Prostate gland (tissue), 2 donors: ENCODE results near the gene NR2E1. TPM values are rescaled to one million over a fixed set of nuclear protein-coding genes. Genes with fewer than 3 reads are reported as not detected.

Experiments used
- DNase-seq: peaks from one replicate; pipeline ENCODE4 v3.0.0-alpha.2; 2019; ENCODE audit warnings: low spot score
- H3K27ac ChIP-seq, 2 donors: fragments of 200-600 bp; sonication (generic); 2 replicates each; pipeline ENCODE4 v1.5.1; 2017 to 2019
- H3K27me3 ChIP-seq: fragments of 200-600 bp; sonication (generic); replicated peaks from 2 replicates; pipeline ENCODE4 v1.5.1; 2019; ENCODE audit not compliant: insufficient read depth
- H3K36me3 ChIP-seq, 2 donors: fragments of 200-600 bp; sonication (generic); 1 replicate in 1 of 2; 2 replicates in 1 of 2; pipeline versions ENCODE4 v1.5.1 to v1.8.1; 2017 to 2019
- H3K4me1 ChIP-seq: fragments of 200-600 bp; sonication (generic); replicated peaks from 2 replicates; pipeline ENCODE4 v1.5.1; 2019
- H3K4me3 ChIP-seq, 2 donors: fragments of 200-600 bp; sonication (generic); 2 replicates each; pipeline ENCODE4 v1.5.1; 2017 to 2019
- H3K9me3 ChIP-seq: fragments of 200-600 bp; sonication (generic); 2 replicates; pipeline ENCODE4 v1.5.1; 2017
- CTCF ChIP-seq, 4 experiments: fragments of 200-600 bp in 2 of 4; fragments of 450-650 bp in 2 of 4; sonication (generic) in 2 of 4; IDR thresholded peaks; 1 replicate in 3 of 4; 2 replicates in 1 of 4; pipeline ENCODE4 v1.5.1; 2016 to 2019; ENCODE audit warnings: antibody characterized with exemption in 4 of 4, mild to moderate bottlenecking in 2 of 4, moderate library complexity in 2 of 4
- POLR2A ChIP-seq: fragments of 450-650 bp; IDR thresholded peaks from one replicate; pipeline ENCODE4 v1.6.1; 2016; ENCODE audit warnings: antibody characterized with exemption, mild to moderate bottlenecking
- POLR2AphosphoS5 ChIP-seq: sonication (generic); formaldehyde crosslinking; IDR thresholded peaks from one replicate; pipeline ENCODE4 v1.6.1; 2017; ENCODE audit warnings: antibody characterized with exemption
- WGBS: methylation state at CpG from one replicate; pipeline ENCODE4 v1.1.5; 2018; 5-methylcytosine and 5-hydroxymethylcytosine counted together
- intact Hi-C: fragments of 100-400 bp; cut with DNase I; formaldehyde crosslinking; loops from one replicate; pipeline ENCODE4 v1.14.2; 2022
- total RNA-seq, 2 donors: library from RNA; depleted of rRNA; stranded (reverse); fragments of >200 nt; gene quantifications; one replicate each; pipeline ENCODE4 v1.1.0, GENCODE V29; 2016

Gene NR2E1
- total RNA-seq, 2 donors from 2014 or later = 0.91 TPM; not detected in 1

- peaks cover 20% of the 10 kb centered on the region for H3K27me3 ChIP-seq
- no peaks in the 10 kb centered on the region for H3K36me3 ChIP-seq
- TF ChIP-seq POLR2A = no peak
- no peak for TF ChIP-seq POLR2AphosphoS5
- no peak for TF ChIP-seq CTCF (IDR thresholded peaks at IDR 0.05)
- no peaks in the 10 kb centered on the region for H3K9me3 ChIP-seq
- 20% methylated on average over 4 of the region's 4 CpGs for whole genome bisulfite sequencing
- intact Hi-C loops = no loop called here
- no peak overlapping the region for H3K4me3 ChIP-seq
- peaks cover 4% of the 10 kb centered on the region for H3K4me1 ChIP-seq
- H3K27ac ChIP-seq = no peak overlapping the region
- DNase-seq = no peak
Measured at GRCh38 chr6:108179741-108180140, 13.9 kb downstream of the NR2E1 start.

- Histone ChIP-seq H3K27ac (no peak overlapping the region), H3K27me3 (peaks cover 15% of the 10 kb centered on the region), H3K9me3 (no peaks in the 10 kb centered on the region), H3K4me1 (peaks cover 4% of the 10 kb centered on the region), H3K4me3 (no peak overlapping the region), H3K36me3 (no peaks in the 10 kb centered on the region)
- DNase-seq = no peak
- intact Hi-C loops = no loop called here
- TF ChIP-seq CTCF (IDR thresholded peaks at IDR 0.05) (no peak), POLR2AphosphoS5 (no peak), POLR2A (no peak)
- WGBS = 31% methylated on average over 1 of the region's 1 CpG
Measured at GRCh38 chr6:108180266-108180665, 14.4 kb downstream of the NR2E1 start.

GRCh38 chr6:108180776-108181175 lies 15.0 kb downstream of the NR2E1 start:
- Histone ChIP-seq H3K4me3 (no peak overlapping the region), H3K27me3 (peaks cover 11% of the 10 kb centered on the region), H3K27ac (no peak overlapping the region), H3K36me3 (no peaks in the 10 kb centered on the region), H3K9me3 (no peaks in the 10 kb centered on the region), H3K4me1 (peaks cover 3% of the 10 kb centered on the region)
- DNase-seq = no peak
- 54% methylated on average over 6 of the region's 6 CpGs for WGBS
- no peak for TF ChIP-seq POLR2AphosphoS5
- TF ChIP-seq POLR2A = no peak
- no peak for TF ChIP-seq CTCF (IDR thresholded peaks at IDR 0.05)
- intact Hi-C loops = no loop called here

DNA sequence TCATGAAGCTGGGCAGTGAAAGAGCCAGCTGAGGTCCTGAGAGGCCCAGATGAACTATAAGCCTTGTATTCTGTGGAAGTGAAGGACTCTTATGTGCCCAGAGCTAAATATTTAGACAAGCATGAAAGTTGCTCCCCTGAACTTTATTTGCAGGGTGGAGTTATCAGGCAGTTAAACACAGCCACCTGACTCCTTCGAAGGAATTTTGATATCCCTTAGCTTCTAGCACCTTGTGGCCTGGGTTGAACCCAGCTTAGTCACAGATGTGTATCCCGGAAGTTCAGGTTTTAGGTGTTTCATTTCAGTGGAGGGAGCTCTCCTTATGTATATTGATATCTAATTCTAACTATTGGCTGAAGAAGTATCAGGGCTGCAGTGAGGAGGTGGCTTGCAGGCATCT lies 20.4 kb downstream of the NR2E1 start:
- TF ChIP-seq CTCF (IDR thresholded peaks at IDR 0.05) (no peak), POLR2AphosphoS5 (no peak), POLR2A (no peak)
- Histone ChIP-seq H3K27ac (no peak overlapping the region), H3K4me3 (no peak overlapping the region), H3K36me3 (no peaks in the 10 kb centered on the region), H3K9me3 (no peaks in the 10 kb centered on the region), H3K27me3 (no peaks in the 10 kb centered on the region), H3K4me1 (no peaks in the 10 kb centered on the region)
- intact Hi-C loops = no loop called here
- 55% methylated on average over 2 of the region's 2 CpGs for WGBS
- DNase-seq = no peak

GRCh38 chr6:108187519-108187918 lies 21.7 kb downstream of the NR2E1 start:
- WGBS = 91% methylated on average over 9 of the region's 9 CpGs
- H3K27me3 ChIP-seq = no peaks in the 10 kb centered on the region
- intact Hi-C loops = no loop called here
- H3K9me3 ChIP-seq = no peaks in the 10 kb centered on the region
- no peak overlapping the region for H3K4me3 ChIP-seq
- TF ChIP-seq POLR2A (no peak), CTCF (IDR thresholded peaks at IDR 0.05) (no peak), POLR2AphosphoS5 (no peak)
- no peak overlapping the region for H3K27ac ChIP-seq
- no peaks in the 10 kb centered on the region for H3K4me1 ChIP-seq
- DNase-seq = no peak
- H3K36me3 ChIP-seq = no peaks in the 10 kb centered on the region
